Epidermal melanocyte (primary cell): ENCODE data around the gene C2orf15.
A peak's percentile ranks its signal among the peaks of the same experiment; 100 is the strongest.
"Not testable (repeated sequence)": the region's sequence is repeated elsewhere in the genome, so short reads cannot be mapped to it uniquely, and the experiment has no call there.

Experiments
- DNase-seq: peaks from one replicate; pipeline ENCODE4 v3.0.0; 2011; ENCODE audit warnings: low spot score; ENCODE audit not compliant: insufficient read length

The C2orf15 gene

GRCh38 chr2:99166218-99166617 lies 24.7 kb downstream of the C2orf15 start:
- DNase-seq, result no peak

DNA sequence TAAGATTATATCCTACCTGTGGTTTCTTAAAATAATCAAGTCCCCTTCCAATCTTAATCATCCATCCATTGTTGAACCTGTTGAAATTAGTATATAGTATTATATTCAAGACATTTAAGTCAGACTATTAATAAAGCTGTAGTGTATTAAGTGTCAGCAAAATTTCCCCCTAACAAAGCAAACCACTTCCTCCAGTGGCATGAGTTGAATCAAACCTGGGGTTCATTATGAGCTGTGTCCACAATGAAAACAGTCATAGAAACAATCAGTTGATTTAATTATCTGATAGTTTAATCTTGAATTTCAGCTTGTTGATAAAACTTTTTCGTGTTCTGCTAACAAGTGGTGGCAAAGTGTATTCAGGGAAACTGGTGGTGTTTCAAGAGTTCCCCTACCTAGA lies 28.0 kb downstream of the C2orf15 start:
- no peak for DNase-seq

GRCh38 chr2:99171377-99172140 lies 30.1 kb downstream of the C2orf15 start:
- no peak for DNase-seq

DNA sequence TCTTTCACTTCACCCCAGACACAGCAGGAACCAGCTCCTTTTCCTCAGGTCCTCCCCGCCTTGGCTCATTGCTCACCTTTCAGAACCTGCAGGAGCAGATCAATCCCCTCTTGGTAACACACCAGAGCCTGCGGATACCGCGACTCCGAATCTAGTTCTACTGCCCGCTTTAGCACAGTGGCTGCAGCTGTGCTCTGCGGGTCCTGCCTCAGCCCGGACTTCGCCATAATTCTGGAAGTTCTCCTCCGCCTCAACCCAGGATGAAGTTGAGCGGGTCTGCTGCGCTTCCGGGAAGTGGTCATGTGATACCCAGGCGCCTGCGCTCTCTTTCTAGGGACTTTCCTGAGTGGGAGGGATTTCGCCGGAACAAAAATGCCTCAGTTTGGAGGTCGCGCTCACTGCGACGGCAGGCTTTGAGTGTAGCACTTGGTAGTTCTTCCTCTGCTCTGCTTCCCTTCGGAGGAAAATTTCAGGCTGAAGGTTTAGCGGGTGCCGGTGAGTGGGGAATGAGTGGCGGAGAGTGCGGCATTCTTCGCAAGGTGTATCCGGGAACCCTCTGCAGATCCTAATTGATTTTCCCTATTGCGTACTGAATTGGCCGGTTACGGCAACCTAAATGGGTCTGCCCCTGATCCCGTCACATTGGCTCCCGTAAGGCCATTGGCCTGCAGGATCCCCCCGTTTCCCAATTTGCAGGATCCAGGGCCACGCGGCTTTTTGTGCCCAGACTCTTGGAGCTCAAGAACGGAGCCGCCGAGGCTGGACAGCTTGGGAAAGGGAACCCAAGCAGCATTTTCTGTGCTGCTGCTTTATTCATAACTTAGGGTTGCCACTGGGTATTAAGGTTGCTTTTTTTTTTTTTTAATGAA lies 39.5 kb downstream of the C2orf15 start, which contains the start of the genes MITD1 and MRPL30:
Gene MITD1 (minus strand): TSS at position 304 of the 869 bp plus-strand sequence. CDS start 77 bp downstream, at position 227.
Gene MRPL30 (plus strand): TSS at position 430 of the 869 bp plus-strand sequence. CDS start 5,020 bp downstream, outside the sequence.
- DNase-seq, result peak; percentile 84

DNA sequence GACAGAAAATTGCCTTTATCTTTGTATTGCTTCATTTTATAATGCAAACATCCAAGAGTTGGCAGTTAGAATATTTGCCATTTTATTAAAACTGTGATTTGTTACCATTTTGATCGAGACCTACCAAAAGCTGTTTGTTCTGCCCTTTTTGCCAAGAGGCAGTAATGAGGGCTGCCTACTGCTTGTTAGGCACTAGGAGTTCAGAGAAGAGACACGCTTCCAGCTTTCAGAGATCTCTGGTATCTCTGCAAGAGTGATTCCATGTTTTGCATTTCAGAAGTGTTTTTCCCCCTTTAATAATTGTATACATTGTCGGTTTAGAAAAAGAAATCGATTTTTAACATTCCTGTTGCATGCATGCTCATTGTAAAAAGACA lies 40.1 kb downstream of the C2orf15 start:
- no peak for DNase-seq

GRCh38 chr2:99183025-99183424 lies 41.5 kb downstream of the C2orf15 start:
- DNase-seq, result no peak

DNA sequence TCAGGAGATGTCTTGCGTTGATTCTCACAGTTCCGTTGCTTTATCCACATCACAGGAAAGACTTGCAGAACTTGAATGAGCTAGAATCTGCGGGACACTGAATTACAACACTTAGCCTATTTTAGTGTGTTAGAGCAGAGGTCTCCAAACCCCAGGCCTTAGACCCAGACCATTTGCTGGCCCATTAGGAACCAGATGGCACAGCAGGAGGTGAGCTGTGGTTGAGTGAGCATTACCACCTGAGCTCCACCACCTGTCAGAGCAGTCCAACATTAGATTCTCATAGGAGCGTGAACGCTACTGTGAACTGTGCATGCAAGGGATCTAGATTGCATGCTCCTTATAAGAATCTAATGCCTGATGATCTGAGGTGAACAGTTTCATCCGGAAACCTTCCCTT lies 43.3 kb downstream of the C2orf15 start:
- DNase-seq, result no peak

- no peak for DNase-seq
Observed at GRCh38 chr2:99187011-99187410, 45.5 kb downstream of the C2orf15 start.

GRCh38 chr2:99188357-99188756 lies 46.9 kb downstream of the C2orf15 start:
- DNase-seq, result no peak

- DNase-seq, result no peak
Observed at GRCh38 chr2:99190548-99190947, 49.0 kb downstream of the C2orf15 start.

DNA sequence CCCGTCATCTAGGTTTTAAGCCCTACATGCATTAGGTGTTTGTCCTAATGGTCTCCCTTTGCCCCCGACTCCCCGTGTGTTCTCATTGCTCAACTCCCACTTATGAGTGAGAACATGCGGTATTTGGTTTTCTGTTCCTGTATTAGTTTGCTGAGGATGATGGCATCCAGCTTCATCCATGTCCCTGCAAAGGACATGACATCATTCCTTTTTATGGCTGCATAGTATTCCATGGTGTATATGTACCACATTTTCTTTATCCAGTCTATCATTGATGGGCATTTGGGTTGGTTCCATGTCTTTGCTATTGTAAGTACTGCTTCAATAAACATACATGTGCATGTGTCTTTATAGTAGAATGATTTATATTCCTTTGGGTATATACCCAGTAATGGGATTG lies 50.9 kb downstream of the C2orf15 start:
- DNase-seq, result not testable (repeated sequence)

- no peak for DNase-seq
Observed at GRCh38 chr2:99198103-99198841, 56.8 kb downstream of the C2orf15 start.

GRCh38 chr2:99200076-99200800 lies 58.7 kb downstream of the C2orf15 start:
- DNase-seq, result no peak
